T-helper 17 cell (primary cell): ENCODE results near the gene KPNA2. TPM values are rescaled to one million over a fixed set of nuclear protein-coding genes. Genes with fewer than 3 reads are reported as not detected.
A peak's percentile ranks its signal among the peaks of the same experiment; 100 is the strongest.
"Not testable (repeated sequence)": the region's sequence is repeated elsewhere in the genome, so short reads cannot be mapped to it uniquely, and the experiment has no call there.

Experiments used
- ATAC-seq: fragments of 150-1000 bp; cut with Tn5 transposase; 2 replicates; pipeline ENCODE4 v1.10.0; 2021; ENCODE audit warnings: mild to moderate bottlenecking, moderate library complexity
- DNase-seq, 3 donors: peaks; one replicate each; pipeline versions ENCODE4 v3.0.0 to v3.0.0-alpha.2; 2020 to 2021
- H3K9me3 ChIP-seq: one replicate; pipeline ENCODE4 v1.7.0; 2013; ENCODE audit warnings: low read length, mild to moderate bottlenecking; ENCODE audit not compliant: control insufficient read depth, poor library complexity, severe bottlenecking
- H3K27ac Mint-ChIP-seq: one replicate; pipeline ENCODE4 v1.8.0; 2022; ENCODE audit warnings: mild to moderate bottlenecking, moderate library complexity, mixed read lengths
- H3K27me3 Mint-ChIP-seq: one replicate; pipeline ENCODE4 v1.8.0; 2022; ENCODE audit warnings: mixed read lengths
- H3K36me3 Mint-ChIP-seq: one replicate; pipeline ENCODE4 v1.8.0; 2022; ENCODE audit warnings: low read depth, mixed read lengths
- H3K4me1 Mint-ChIP-seq: one replicate; pipeline ENCODE4 v1.8.0; 2022; ENCODE audit warnings: mild to moderate bottlenecking, mixed read lengths
- H3K4me3 Mint-ChIP-seq: one replicate; pipeline ENCODE4 v1.8.0; 2022; ENCODE audit warnings: mild to moderate bottlenecking, moderate library complexity, mixed read lengths
- total RNA-seq, 4 donors: library from RNA in 2 of 4; stranded (reverse) in 2 of 4; gene quantifications; one replicate each; pipeline ENCODE4 v1.2.3 and lab custom pipeline; 2022 to 2026

Gene KPNA2
- total RNA-seq, 2 donors from 2014 or later = 65.2 to 83.6 TPM

DNA sequence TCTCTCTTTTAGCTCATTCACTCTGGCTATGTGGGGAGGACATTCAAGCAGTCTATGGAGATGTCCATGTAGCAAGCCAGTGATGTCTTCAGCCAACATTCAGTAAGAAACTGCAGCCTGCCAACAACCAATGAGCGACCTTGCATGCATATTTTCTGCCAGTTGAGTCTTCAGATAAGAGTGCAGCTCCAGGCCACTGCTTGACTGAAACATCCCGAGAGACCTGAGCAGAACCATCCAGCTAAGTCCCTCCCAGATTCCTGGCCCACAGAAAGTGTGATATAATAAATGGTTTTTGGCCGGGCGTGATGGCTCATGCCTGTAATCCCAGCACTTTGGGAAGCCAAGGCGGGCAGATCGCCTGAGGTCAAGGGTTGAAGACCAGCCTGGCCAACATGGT lies 28.7 kb upstream of the KPNA2 start:
- ATAC-seq (no peak), DNase-seq (no peak)
- Mint-ChIP-seq H3K27me3 (no peaks in the 10 kb centered on the region), H3K4me3 (no peak overlapping the region), H3K4me1 (peaks cover 5% of the 10 kb centered on the region), H3K27ac (no peak overlapping the region), H3K36me3 (no peaks in the 10 kb centered on the region)
- H3K9me3 ChIP-seq = no peaks in the 10 kb centered on the region

DNA sequence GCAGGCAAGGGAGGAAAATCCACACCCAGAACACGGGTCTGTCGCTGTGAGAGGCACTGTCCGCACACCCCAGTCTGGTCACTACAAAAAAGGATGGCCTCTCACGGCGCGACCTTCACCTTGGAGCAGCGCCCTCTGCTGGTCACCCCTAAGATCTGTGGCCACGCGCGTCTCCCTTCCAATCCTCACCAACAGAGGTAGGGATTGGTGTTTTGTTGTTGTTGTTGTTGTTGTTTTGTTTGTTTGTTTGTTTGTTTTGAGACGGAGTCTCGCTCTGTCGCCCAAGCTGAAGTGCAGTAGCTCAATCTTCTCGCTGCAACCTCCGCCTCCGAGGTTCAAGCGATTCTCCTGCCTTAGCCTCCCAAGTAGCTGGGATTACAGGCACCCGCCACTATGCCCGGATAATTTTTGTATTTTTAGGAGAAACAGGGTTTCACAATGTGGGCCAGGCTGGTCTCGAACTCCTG lies 24.3 kb upstream of the KPNA2 start:
- Mint-ChIP-seq H3K36me3 (no peaks in the 10 kb centered on the region), H3K4me3 (peak overlapping the region; percentile 73), H3K4me1 (peaks cover 5% of the 10 kb centered on the region), H3K27ac (no peak overlapping the region), H3K27me3 (no peaks in the 10 kb centered on the region)
- ATAC-seq = peak; percentile 85
- DNase-seq = peak; percentile 43 to 60 (median 59)
- H3K9me3 ChIP-seq = no peaks in the 10 kb centered on the region

DNA sequence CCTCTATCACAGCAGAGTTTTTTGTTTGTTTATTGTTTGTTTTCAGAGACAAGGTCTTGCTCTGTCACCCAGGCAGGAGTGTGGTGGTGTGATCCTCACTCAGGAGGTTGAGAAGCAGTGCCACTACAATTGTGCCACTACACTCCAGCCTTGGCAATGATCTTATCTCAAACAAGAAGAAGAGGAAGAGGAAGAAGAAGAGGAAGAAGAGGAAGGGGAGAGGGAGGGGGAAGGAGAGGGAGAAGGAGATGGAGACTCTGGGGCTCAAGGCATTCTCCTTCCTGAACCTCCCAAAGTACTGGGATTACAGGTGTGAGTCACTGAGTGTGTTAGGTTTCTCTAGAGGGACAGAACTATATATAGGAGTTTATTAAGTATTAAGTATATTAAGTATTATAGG lies 22.1 kb upstream of the KPNA2 start:
- DNase-seq (no peak), ATAC-seq (no peak)
- Mint-ChIP-seq H3K4me3 (no peak overlapping the region), H3K27ac (no peak overlapping the region), H3K27me3 (no peaks in the 10 kb centered on the region), H3K4me1 (peaks cover 5% of the 10 kb centered on the region), H3K36me3 (no peaks in the 10 kb centered on the region)
- no peaks in the 10 kb centered on the region for H3K9me3 ChIP-seq

DNA sequence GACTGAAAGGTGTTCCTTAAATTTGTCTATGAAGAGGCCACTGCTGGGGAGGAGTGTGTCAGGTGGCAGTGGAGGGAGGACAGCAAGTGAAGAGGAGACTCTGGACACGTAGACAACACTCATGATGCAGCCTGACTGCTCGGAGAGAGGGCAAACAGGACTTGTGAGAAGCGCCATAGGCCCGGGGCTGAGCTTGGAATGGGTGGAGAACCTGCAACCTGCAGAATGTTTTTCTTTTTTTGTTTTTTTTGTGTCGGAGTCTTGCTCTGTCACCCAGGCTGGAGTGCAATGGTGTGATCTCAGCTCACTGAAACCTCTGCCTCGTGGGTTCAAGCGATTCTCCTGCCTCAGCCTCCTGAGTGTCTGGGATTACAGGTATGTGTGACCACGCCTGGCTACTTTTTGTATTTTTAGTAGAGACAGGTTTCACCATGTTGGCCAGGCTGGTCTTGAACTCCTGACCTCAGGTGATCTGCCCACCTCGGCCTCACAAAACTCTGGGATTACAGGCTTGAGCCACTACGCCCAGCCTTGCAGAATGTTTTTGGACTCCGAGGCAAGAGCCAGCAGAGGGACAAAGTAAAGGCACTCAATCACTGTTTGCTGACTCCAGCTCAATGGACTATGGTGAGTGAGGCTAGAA lies 20.3 kb upstream of the KPNA2 start:
- no peak overlapping the region for H3K27ac Mint-ChIP-seq
- no peaks in the 10 kb centered on the region for H3K9me3 ChIP-seq
- H3K4me3 Mint-ChIP-seq = no peak overlapping the region

DNA sequence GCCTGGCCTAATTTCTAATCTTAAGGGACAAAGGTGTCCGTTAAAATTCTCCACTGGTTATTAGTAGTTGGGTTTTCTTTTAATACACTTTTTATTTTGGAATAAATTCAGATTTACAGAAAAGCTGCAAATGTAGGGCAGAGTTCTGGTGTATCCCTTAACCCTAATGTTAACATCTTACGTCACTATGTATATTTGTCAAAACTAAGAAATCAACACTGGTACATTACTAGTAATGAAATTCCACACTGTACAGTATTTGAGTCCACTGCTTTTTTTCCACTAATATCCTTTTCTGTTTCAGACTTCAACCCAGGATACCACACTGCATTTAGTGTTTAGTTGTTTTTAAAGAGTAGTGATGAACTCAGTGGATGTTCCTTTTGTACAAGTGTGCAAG lies 18.7 kb upstream of the KPNA2 start:
- no peak overlapping the region for H3K27ac Mint-ChIP-seq
- no peak overlapping the region for H3K4me3 Mint-ChIP-seq

More for the DNA sequence above, 20.3 kb upstream of the KPNA2 start:
- DNase-seq = no peak
- no peak for ATAC-seq
- H3K4me1 Mint-ChIP-seq = peaks cover 10% of the 10 kb centered on the region
- peaks cover 3% of the 10 kb centered on the region for H3K36me3 Mint-ChIP-seq
- no peaks in the 10 kb centered on the region for H3K27me3 Mint-ChIP-seq

DNA sequence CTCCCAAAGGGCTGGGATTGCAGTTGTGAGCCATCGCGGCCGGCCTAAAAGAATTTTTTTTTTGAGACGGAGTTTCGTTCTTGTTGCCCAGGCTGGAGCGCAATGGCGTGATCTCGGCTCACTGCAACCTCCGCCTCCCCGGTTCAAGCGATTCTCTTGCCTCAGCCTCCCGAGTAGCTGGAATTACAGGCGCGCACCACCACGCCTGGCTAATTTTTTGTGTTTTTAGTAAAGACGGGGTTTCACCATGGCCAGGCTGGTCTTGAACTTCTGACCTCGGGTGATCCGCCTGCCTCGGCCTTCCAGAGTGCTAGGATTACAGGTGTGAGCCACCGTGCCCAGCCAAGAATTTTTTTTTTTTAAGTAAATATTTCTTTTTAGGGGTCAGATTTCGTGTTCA lies 17.0 kb upstream of the KPNA2 start:
- not testable (repeated sequence) for ATAC-seq
- H3K27ac Mint-ChIP-seq = peak overlapping the region; percentile 11

More for the DNA sequence above, 18.7 kb upstream of the KPNA2 start:
- no peak for DNase-seq
- no peaks in the 10 kb centered on the region for H3K9me3 ChIP-seq
- Mint-ChIP-seq H3K4me1 (peaks cover 8% of the 10 kb centered on the region), H3K36me3 (peaks cover 3% of the 10 kb centered on the region), H3K27me3 (no peaks in the 10 kb centered on the region)
- no peak for ATAC-seq

DNA sequence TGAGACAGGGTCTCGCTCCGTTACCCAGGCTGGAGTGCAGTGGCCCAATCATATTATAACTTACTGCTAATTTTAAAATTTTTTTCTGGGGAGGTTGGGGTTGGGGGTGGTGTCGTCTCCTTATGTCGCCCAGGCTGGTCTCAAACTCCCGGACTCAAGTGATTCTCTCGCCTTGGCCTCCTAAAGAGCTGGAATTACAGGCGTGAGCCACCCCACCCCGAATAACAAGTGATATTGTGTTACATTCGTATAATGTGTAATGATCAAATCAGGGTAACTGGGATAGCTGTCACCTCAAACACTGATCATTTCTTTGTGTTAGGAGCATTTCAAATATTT lies 16.2 kb upstream of the KPNA2 start:
- Mint-ChIP-seq H3K27me3 (no peaks in the 10 kb centered on the region), H3K27ac (peak overlapping the region; percentile 92), H3K4me3 (peak overlapping the region; percentile 82), H3K4me1 (peaks cover 8% of the 10 kb centered on the region), H3K36me3 (peaks cover 3% of the 10 kb centered on the region)
- ATAC-seq = no peak
- DNase-seq = no peak
- no peaks in the 10 kb centered on the region for H3K9me3 ChIP-seq

More for the DNA sequence above, 17.0 kb upstream of the KPNA2 start:
- H3K36me3 Mint-ChIP-seq, H3K9me3 ChIP-seq, H3K4me3 Mint-ChIP-seq, DNase-seq, H3K27me3 Mint-ChIP-seq, H3K4me1 Mint-ChIP-seq: not testable (repeated sequence)

DNA sequence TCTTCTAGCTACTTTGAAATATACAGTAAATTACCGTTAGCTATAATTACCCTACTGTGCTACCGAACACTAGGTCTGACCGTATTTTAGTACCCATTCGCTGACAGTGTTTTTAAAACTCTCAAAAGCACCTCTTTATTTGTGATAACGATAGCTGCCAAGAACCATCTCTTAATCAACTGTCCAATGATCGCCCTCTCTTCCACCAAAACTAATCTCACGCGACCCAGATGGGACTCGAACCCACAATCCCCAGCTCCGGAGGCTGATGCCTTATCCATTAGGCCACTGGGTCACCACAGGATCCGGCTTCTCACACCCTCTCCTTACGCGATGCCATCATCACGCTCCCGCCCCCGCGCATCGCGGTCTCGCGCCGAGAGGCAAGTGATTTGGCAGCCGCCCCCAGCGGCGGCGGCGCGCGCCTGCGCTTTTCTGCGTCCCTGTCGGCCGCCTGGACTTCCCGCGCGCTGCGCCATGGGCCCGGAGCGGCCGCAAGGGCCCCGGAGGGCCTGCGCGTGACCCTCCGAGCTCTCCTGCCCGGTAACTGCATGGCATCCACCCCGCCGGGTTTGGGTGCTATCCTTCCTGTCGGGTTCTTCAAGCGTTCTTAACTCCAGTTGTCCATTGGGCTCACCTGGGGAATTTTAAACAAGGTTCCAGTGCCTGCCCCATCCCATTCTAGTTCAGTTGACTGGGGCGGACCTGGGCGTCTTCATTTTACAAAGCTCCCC lies 15.7 kb upstream of the KPNA2 start:
- Mint-ChIP-seq H3K4me3 (peak overlapping the region; percentile 82), H3K27ac (peak overlapping the region; percentile 92), H3K27me3 (no peaks in the 10 kb centered on the region), H3K36me3 (peaks cover 3% of the 10 kb centered on the region), H3K4me1 (peaks cover 8% of the 10 kb centered on the region)
- ATAC-seq (peak; percentile 92), DNase-seq (peak; percentile 82 to 98 (median 90))
- no peaks in the 10 kb centered on the region for H3K9me3 ChIP-seq

DNA sequence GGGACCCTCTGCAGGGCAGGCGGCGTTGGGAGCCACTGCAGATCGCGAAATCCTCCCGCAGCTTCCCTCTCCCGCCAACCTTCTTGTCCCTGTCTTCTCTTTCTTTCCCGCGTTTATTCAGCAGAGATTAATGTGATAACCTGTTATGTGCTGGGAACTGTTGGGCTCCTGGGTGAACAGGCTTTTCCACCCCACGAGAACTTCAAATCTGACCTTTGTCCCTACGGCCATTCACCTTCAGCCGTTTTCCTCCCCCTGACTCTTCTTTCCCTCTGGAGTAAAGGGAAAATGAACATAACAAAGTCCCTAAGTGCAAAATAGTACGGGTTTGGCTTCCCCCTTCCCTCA lies 15.2 kb upstream of the KPNA2 start:
- Mint-ChIP-seq H3K36me3 (peaks cover 3% of the 10 kb centered on the region), H3K4me1 (peaks cover 8% of the 10 kb centered on the region), H3K4me3 (peak overlapping the region; percentile 82), H3K27ac (peak overlapping the region; percentile 92), H3K27me3 (no peaks in the 10 kb centered on the region)
- no peak for ATAC-seq
- DNase-seq = no peak
- H3K9me3 ChIP-seq = no peaks in the 10 kb centered on the region

DNA sequence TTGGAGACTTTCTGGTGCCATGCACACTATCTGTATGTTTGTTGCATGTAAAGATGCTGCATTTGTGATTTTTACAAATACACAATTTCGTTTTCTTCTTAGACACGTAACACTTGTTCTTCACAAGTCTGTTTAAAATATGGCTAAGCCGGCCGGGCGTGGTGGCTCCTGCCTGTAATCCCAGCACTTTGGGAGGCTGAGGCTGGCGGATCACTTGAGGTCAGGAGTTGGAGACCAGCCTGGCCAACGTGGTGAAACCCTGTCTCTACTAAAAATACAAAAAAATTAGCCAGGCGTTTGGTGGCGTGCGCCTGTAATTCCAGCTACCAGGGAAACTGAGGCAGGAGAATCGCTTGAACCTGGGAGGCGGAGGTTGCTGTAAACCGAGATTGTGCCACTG lies 14.7 kb upstream of the KPNA2 start:
- Mint-ChIP-seq H3K27ac (peak overlapping the region; percentile 92), H3K4me3 (peak overlapping the region; percentile 82)
- not testable (repeated sequence) for DNase-seq, H3K36me3 Mint-ChIP-seq, H3K4me1 Mint-ChIP-seq, H3K9me3 ChIP-seq, H3K27me3 Mint-ChIP-seq, ATAC-seq

DNA sequence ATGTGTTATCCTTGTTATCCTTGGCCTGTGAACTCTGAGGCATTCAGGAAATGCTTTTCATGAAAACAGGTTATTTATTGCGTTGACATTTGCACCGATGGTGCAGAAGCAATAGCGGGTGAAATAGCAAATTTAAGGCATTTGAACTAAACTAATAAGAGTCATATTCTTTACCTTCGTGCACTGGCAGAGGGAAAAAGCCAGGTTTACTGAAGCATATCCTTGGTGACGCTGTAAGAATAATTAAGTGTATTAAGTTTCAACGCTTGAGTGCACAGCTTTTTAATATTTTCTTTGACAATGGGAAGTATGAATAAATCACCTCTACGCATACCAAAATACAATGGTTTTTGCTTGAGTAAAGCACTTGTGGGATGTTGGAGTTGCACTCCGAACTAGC lies 13.6 kb upstream of the KPNA2 start:
- H3K36me3 Mint-ChIP-seq = peaks cover 3% of the 10 kb centered on the region
- peaks cover 8% of the 10 kb centered on the region for H3K4me1 Mint-ChIP-seq
- no peaks in the 10 kb centered on the region for H3K9me3 ChIP-seq
- no peaks in the 10 kb centered on the region for H3K27me3 Mint-ChIP-seq
- no peak for DNase-seq
- no peak for ATAC-seq
- H3K27ac Mint-ChIP-seq = no peak overlapping the region
- H3K4me3 Mint-ChIP-seq = peak overlapping the region; percentile 8

DNA sequence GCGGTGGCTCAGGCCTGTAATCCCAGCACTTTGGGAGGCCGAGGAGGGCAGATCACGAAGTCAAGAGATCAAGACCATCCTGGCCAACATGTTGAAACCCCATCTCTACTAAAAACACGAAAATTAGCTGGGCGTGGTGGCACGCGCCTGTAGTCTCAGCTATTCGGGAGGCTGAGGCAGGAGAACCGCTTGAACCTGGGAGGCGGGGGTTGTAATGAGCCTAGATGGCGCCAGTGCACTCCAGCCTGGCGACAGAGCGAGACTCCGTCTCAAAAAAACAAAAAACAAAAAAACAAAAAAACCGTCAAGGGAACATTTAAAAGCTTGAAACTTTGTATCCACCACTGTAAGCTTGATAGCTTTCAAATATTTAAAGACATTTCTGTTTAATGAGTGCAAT lies 13.0 kb upstream of the KPNA2 start:
- not testable (repeated sequence) for H3K4me1 Mint-ChIP-seq, H3K27me3 Mint-ChIP-seq, H3K4me3 Mint-ChIP-seq, H3K27ac Mint-ChIP-seq, DNase-seq, ATAC-seq, H3K36me3 Mint-ChIP-seq, H3K9me3 ChIP-seq

DNA sequence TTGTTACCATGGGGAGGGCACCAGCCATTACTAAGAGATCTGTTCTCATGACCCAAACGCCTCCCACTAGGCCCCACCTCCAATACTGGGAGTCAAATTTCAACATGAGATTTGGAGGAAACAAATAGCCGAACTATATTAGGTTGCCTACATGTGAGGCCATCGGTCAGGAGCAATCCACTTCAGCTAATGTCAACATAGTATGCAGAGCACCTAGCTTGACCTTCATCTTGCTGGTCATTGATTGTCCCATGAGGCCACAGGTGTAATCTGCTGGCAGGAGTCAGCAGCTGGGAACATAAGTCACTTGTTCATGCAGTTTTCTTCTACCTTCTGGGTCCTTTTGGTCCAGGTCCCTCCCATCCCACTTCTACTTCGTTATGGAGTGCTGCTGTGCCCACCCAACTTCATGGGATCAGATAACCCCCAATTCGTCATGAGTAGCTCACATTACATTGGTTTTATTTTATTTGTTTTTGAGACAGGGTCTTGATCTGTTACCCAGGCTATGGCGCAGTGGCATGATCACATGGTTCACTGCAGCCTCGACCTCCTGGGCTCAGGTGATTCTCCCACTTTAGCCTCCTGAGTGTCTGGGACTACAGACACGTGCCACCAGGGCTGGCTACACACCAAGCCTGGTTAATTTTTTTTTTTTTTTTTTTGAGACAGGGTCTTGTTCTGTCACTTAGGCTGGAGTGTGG lies 5.9 kb upstream of the KPNA2 start:
- no peak for ATAC-seq
- Mint-ChIP-seq H3K4me3 (no peak overlapping the region), H3K27ac (no peak overlapping the region), H3K27me3 (no peaks in the 10 kb centered on the region), H3K4me1 (no peaks in the 10 kb centered on the region), H3K36me3 (no peaks in the 10 kb centered on the region)
- no peak for DNase-seq
- no peaks in the 10 kb centered on the region for H3K9me3 ChIP-seq
